ELF-1 (cell line): ENCODE measurements around the gene MAN1B1.

ENCODE experiments used
- DNase-seq: peaks from one replicate; pipeline ENCODE4 v3.0.0-alpha.2; 2016; ENCODE audit warnings: low read depth, low spot score

The MAN1B1 gene

DNA sequence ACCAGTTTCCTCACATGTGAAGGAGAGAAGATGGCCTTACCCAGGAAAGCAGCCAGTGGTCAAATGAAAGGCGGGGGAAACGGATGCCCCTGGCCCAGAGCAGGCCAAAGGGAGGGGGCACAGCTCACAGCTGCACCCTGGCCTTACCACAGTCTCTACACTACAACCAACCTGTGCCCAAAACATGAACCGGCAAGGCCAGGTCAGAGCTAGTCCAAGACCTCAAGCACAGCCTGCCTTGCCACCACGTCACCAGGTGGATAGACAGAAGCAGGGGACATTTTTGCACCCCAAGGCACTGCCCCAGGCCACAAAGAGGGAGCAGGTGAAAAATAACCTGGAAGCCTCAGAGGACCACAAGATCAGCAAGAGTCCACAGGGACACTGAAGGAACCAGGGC is 56.7 kb downstream of the MAN1B1 start:
- no peak for DNase-seq

DNA sequence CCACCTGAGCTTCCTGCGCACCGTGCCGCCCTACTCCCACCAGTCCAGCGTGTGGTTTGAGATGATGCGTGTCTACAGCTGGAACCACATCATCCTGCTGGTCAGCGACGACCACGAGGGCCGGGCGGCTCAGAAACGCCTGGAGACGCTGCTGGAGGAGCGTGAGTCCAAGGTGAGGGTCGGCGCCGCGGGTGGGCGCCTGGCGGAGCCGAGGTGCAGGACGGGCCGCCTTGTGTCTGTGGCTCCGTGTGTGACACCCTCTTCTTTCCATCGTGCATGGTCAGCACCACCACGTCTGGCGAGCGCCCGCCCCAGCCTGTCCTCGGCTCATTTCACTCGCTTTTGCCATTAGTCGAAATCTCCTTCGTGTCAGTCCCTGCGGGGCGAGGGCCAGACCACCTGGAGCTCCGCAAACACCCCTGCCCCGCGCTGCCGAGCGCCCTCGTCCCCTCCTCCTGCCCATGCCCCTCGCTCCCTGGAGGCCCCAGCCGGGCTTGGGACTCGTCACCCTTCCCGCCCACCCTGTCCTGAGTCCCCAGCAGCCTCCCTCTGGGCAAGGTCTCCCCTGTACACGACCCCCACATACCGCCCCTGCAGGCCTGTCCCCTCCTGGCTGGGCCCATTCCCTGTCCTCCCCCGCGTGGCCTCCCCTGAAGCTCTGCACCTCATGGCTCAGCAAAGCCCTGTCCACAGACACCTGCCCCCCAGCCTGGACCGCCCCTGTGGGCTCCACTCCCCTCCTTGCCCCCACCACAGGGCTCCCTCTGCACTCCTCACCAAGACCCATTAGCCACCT is 59.1 kb downstream of the MAN1B1 start:
- no peak for DNase-seq

DNA sequence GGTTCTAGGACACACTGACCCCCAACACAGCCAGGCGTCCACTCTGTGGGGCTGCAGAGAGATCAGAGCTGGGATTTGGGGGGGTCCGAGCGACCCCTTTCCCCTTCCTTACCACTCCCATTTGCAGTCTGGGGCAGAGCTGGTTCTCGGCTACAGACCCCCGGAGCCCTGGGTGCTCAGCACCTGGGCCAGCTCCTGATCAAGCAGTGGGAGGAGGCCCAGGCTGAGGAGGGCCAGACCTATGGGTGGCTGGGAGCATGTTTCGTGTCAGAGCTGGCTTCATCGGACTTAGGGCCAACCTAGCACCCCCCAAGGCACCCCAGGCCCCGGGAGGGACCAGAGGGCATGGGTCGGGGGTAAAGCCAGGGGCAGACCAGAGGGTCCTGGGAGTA is 59.7 kb downstream of the MAN1B1 start:
- no peak for DNase-seq

DNA sequence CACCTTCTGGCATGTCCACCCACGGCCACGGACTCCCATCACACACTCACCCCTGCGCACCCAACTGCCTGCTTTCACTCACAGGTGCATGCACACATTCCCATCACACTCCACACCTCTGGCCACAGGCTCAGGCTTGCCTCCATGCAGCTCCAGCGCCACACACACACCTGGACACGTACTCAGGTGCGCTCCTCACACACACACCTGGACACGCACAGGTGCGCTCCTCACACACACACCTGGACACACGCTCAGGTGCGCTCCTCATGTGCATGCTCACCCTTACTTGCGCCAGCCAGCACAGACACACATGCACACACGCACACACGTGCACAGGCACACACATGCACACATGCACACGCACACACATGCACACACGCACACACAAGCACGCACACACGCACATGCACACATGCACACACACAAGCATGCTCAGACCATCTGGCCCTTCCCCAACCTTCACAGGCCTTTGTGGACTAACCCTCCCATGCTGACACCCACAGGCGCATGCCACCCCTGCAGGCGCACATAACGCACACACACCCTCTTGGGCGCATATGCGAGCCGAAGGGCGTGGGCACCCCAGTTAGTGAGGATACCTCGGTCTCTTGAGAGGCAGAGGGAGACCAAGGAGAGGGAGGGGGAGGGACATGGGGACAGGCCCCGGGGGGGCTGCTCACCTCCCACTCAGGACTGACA is 60.5 kb downstream of the MAN1B1 start:
- DNase-seq: no peak

DNA sequence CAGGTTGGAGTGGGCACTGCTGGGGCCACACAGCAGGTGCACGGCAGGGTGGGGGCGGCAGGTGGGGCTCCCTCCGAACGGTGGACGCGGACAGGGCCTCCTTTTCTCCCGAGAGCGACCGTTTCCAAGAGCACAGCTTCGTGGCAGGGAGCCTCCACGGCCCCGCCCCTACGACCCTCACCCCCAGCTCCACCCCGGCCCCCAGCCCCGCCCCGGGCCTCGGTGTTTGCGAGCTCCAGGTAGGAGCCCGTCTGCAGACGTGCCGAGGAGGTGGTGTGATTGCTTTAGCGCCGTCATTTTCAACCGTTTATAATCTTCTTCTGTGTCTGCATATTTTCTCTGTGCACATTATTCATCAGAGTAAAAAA is 61.0 kb downstream of the MAN1B1 start:
- DNase-seq: no peak

DNA sequence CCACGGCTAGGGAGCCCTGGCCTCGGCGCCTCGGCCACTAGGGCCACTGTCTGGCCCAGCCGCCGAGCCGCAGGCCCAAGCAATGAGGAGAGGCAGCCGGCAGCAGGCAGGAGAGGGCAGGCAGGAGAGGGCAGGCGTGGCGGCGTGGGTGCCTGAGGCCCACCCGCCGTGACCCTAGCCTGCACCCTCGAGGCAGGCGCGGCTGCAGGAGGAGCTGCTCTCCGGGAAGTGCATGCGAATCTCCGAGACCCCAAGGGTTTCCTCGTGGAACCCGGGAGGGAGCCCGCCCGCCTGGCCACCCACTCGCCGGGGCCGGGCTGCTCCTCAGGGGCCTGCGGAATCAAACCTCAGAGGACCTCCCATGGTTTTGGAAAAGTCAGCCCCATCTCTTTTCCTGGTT is 61.5 kb downstream of the MAN1B1 start:
- DNase-seq: no peak

DNA sequence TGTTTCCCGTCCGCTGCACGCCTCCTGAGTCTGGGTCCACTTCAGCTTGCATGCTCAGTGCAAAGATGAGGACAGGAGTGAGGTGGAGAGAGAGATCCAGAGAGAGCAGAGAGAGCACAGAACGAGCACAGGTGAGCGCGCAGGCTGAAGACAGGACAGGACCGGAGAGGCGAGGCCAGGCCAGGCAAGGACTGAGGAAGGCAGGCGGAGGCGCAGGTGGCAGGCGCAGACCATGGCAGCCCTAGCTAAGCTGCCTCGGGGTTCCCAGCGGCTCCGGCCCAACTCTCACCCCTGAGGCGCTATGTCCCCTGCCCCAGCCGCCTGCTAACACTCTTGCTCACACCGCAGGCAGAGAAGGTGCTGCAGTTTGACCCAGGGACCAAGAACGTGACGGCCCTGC is 61.9 kb downstream of the MAN1B1 start:
- no peak for DNase-seq

DNA sequence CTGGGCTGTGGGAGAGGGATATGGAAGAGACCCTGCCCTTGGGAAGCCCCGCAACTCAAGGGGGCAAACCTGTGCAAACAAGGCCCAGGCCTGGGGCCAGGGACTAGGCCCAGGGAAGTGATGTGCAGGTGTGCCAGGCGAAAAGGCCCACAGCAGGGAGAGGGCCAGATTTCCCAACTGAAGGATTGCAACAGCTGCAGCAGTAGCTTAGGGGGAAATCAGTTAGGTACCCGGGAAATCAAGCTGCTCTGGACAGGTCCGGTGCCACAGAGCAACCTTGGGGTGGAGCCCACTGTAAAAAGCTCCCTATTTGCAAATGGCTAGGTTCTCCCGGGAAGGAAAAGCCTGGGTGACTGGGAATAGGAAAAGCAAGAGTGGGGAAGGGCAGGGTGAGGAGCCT is 62.6 kb downstream of the MAN1B1 start:
- no peak for DNase-seq

DNA sequence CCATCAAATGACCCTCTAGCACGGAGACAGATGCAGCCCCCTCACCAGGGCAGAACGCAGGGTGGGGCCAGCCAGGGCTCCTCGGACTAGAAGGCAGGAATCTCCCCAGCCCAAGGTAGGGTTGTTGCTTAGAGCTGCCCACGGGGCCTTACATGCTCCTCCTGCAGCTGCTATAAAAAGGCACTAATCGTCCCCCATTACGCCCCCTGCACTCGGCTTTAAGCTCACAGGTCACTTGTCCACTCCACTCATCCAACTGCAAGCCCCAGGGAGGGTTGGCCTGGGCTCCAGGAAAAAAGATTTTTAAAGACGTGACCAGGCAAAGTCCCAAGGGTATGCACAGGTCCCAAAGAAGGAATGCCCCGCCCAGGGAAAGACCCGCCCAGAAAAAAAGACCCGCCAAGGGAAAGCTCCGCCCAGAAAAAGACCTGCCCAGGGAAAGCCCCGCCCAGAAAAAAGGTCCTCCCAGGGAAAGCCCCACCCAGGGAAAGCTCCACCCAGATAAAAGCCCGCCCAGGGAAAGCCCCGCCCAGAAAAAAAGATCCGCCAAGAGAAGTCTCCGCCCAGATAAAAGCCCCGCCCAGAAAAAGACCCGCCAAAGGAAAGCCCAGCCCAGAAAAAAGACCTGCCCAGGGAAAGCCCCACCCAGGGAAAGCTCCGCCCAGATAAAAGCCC is 63.3 kb downstream of the MAN1B1 start:
- peak; percentile 95 for DNase-seq

DNA sequence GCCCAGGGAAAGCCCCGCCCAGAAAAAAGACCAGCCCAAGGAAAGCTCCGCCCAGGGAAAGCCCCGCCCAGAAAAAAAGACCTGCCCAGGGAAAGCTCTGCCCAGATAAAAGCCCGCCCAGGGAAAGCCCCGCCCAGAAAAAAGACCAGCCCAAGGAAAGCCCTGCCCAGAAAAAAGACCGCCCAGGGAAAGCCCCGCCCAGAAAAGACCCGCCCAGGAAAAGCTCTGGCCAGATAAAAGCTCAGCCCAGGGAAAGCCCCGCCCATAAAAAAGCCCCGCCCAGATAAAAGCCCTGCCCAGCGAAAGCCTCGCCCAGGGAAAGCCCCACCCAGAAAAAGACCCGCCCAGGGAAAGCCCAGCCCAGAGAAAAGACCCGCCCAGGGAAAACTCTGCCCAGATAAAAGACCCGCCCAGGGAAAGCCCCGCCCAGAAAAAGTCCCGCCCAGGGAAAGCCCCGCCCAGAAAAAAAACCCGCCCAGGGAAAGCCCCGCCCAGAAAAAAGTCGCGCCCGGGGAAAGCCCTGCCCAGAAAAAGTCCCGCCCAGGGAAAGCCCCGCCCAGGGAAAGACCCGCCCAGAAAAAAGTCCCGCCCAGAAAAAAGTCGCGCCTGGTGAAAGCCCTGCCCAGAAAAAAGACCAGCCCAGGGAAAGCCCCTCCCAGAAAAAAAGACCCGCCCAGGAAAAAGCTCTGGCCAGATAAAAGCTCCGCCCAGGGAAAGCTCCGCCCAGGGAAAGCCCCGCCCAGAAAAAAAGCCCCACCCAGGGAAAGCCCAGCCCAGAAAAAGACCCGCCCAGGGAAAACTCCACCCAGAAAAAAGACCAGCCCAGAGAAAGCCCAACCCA is 64.1 kb downstream of the MAN1B1 start:
- peak; percentile 86 for DNase-seq

DNA sequence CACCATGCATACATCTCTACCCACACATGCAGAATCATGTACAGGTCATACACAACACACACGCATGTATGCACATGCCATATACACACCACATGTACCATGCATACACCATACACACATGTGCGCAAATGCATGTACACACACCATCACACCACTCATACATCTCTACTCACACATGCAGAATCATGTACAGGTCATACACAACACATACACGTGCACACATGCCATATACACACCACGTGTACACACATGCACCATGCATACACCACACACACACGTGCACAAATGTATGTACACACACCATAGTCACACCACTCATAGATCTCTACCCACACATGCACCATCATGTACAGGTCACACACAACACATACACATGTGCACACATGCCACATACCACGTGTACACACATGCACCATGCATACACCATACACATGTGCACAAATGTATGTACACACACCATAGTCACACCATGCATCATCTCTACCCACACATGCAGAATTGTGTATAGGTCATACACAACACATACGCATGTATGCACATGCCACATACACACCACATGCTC is 66.1 kb downstream of the MAN1B1 start:
- DNase-seq: no peak

DNA sequence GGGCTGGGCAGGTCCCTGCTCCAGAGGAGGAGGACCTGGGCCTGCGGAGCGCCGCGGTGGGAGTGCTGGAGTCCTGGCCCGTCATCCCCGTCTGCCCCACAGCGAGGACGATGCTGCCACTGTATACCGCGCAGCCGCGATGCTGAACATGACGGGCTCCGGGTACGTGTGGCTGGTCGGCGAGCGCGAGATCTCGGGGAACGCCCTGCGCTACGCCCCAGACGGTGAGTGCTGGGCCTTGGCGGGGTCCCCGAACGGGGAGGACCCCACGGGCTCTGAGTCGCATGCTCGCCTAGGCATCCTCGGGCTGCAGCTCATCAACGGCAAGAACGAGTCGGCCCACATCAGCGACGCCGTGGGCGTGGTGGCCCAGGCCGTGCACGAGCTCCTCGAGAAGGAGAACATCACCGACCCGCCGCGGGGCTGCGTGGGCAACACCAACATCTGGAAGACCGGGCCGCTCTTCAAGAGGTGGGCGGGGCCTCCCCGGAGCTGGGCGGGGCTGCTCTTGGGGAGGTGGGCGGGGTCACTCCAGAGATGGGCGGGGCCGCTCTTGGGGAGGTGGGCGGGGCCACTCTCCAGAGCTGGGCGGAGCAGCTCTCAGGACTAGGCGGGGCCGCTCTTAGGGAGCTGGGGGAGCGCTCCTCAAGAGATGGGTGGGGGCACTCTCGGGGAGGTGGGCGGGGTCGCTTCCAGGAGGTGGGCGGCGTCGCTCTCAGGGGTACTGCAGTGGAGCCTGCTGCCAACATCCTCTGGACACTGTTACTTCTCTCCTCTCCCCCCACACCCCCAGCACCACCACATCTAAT is 70.0 kb downstream of the MAN1B1 start:
- no peak for DNase-seq

DNA sequence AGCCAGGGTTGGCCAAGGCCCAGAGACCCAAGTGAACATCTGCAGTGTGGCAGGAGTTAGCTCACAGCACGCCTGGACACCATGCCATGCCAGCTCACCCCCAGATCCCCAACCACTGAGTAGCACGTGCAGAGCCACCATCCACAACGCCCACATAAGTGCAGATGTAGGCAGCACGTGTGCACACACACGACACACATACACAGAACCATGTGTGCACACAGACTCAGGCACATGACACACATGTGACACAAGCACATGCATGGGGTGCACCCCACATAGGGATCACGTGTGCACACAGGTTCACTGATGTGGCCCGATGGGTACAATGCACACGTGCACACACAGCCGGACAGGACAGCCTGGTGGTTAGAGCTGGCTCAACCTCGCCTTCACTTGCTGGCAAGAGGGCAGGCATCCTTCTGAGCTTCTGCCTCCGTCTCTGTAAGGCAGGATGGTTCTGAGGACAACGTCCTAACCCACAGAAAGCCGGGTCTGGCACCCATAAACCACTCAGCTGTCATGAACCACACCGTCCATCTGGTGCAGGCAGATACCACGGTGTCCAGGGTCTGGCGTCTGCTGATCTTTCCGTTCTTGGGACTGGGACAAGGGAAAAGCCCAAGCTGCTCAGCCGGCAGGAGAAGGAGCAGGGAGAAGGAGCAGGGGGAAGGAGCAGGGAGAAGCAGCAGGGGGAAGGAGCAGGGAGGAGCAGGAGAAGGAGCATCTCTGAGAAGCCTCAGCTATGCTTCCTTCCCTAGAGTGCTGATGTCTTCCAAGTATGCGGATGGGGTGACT is 71.0 kb downstream of the MAN1B1 start:
- no peak for DNase-seq

DNA sequence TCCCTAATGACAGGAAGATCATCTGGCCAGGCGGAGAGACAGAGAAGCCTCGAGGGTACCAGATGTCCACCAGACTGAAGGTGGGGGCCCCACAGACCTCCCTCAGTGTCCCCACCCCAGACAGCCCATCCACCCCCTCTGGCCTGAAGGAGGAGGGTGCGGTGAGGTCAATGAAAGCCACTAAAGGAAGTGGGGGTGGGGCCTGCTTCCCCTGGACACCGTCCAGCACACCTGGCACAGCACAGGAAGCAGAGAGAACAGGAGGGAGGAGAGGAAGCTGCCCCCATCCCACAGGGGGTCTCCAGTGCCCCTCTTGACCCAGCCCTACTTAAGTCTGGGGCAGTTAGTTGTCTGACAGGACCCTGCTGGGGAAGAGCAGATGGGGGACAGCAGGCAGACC is 71.8 kb downstream of the MAN1B1 start:
- DNase-seq: no peak
